Fibroblast of lung (primary cell): ENCODE results near the gene GPR25. TPM values are rescaled to one million over a fixed set of nuclear protein-coding genes. Genes with fewer than 3 reads are reported as not detected.
A peak's percentile ranks its signal among the peaks of the same experiment; 100 is the strongest.

Experiments
- DNase-seq, 2 donors: peaks; one replicate each; pipeline versions ENCODE4 v3.0.0 to v3.0.0-alpha.2; 2010; ENCODE audit warnings: low read depth in 2 of 2
- H2AFZ ChIP-seq: 2 replicates; pipeline ENCODE4 v1.5.1; 2012; ENCODE audit warnings: low read length, control low read depth, inconsistent platforms
- H3K27ac ChIP-seq: 2 replicates; pipeline ENCODE4 v1.5.1; 2011; ENCODE audit warnings: low read length, control low read depth; ENCODE audit not compliant: insufficient read depth
- H3K27me3 ChIP-seq: 2 replicates; pipeline ENCODE4 v1.5.1; 2011; ENCODE audit warnings: mild to moderate bottlenecking, low read length; ENCODE audit not compliant: control insufficient read depth, insufficient read depth
- H3K36me3 ChIP-seq: 2 replicates; pipeline ENCODE4 v1.5.1; 2011; ENCODE audit warnings: low read length; ENCODE audit not compliant: control insufficient read depth, insufficient read depth
- H3K4me1 ChIP-seq: 2 replicates; pipeline ENCODE4 v1.5.1; 2011; ENCODE audit warnings: low read length; ENCODE audit not compliant: control insufficient read depth, insufficient read depth; ENCODE audit errors: extremely low read depth
- H3K4me2 ChIP-seq: 2 replicates; pipeline ENCODE4 v1.5.1; 2011; ENCODE audit warnings: low read length, control low read depth; ENCODE audit not compliant: insufficient read depth; ENCODE audit errors: extremely low read depth
- H3K4me3 ChIP-seq, 4 experiments: fragments of 200-600 bp in 1 of 4; sonication (generic) in 1 of 4; replicated peaks in 1 of 4; 2 replicates each; pipeline ENCODE4 v1.5.1; 2011 to 2016; ENCODE audit warnings: low read length in 4 of 4, low read depth in 3 of 4, mild to moderate bottlenecking in 3 of 4, control low read depth in 2 of 4, inconsistent platforms in 1 of 4, mixed read lengths in 1 of 4; ENCODE audit not compliant: insufficient read depth in 1 of 4; ENCODE audit errors: control extremely low read depth in 1 of 4
- H3K79me2 ChIP-seq: 2 replicates; pipeline ENCODE4 v1.5.1; 2012; ENCODE audit warnings: mild to moderate bottlenecking, low read length, inconsistent platforms; ENCODE audit not compliant: control insufficient read depth, insufficient read depth
- H3K9ac ChIP-seq: 2 replicates; pipeline ENCODE4 v1.5.1; 2011; ENCODE audit warnings: mild to moderate bottlenecking, low read length, control low read depth; ENCODE audit not compliant: insufficient read depth
- H3K9me3 ChIP-seq: 2 replicates; pipeline ENCODE4 v1.5.1; 2012; ENCODE audit warnings: low read depth, low read length; ENCODE audit not compliant: control insufficient read depth, insufficient read depth
- H4K20me1 ChIP-seq: 2 replicates; pipeline ENCODE4 v1.5.1; 2011; ENCODE audit warnings: low read length; ENCODE audit not compliant: control insufficient read depth, insufficient read depth; ENCODE audit errors: extremely low read depth
- EZH2 ChIP-seq: IDR thresholded peaks from 2 replicates; pipeline ENCODE4 v1.5.1; 2012; ENCODE audit warnings: low read length, control low read depth, mild to moderate bottlenecking; ENCODE audit errors: missing control alignments
- polyA plus RNA-seq, 2 donors: library from polyadenylated mRNA; depleted of rRNA in 1 of 2; stranded (reverse) in 1 of 2; unstranded in 1 of 2; fragments of >200 nt; gene quantifications; 2 replicates each; pipeline ENCODE4 v1.2.1, GENCODE V29; 2011 to 2012; ENCODE audit warnings: missing spikeins in 1 of 2
- total RNA-seq: library from RNA; depleted of rRNA; stranded (reverse); fragments of >200 nt; gene quantifications from 2 replicates; pipeline ENCODE4 v1.2.1, GENCODE V29; 2014
- TF ChIP-seq, protein P1 (sequence below), 2 donors: IDR thresholded peaks in 1 of 2; conservative IDR thresholded peaks in 1 of 2; 1 replicate in 1 of 2; 2 replicates in 1 of 2; pipeline ENCODE4 v1.5.1; 2011 to 2012; ENCODE audit warnings: low read length in 2 of 2, control low read depth in 1 of 2, inconsistent platforms in 1 of 2, low read depth in 1 of 2, mild to moderate bottlenecking in 1 of 2

GPR25 gene
- total and polyA plus RNA-seq, 2 donors (not counting 1 experiment from before 2014, with no cell fraction given), result not detected

GRCh38 chr1:200890027-200890426 lies 17.2 kb downstream of the GPR25 start:
- H3K27me3 ChIP-seq, result peaks cover 19% of the 10 kb centered on the region

DNA sequence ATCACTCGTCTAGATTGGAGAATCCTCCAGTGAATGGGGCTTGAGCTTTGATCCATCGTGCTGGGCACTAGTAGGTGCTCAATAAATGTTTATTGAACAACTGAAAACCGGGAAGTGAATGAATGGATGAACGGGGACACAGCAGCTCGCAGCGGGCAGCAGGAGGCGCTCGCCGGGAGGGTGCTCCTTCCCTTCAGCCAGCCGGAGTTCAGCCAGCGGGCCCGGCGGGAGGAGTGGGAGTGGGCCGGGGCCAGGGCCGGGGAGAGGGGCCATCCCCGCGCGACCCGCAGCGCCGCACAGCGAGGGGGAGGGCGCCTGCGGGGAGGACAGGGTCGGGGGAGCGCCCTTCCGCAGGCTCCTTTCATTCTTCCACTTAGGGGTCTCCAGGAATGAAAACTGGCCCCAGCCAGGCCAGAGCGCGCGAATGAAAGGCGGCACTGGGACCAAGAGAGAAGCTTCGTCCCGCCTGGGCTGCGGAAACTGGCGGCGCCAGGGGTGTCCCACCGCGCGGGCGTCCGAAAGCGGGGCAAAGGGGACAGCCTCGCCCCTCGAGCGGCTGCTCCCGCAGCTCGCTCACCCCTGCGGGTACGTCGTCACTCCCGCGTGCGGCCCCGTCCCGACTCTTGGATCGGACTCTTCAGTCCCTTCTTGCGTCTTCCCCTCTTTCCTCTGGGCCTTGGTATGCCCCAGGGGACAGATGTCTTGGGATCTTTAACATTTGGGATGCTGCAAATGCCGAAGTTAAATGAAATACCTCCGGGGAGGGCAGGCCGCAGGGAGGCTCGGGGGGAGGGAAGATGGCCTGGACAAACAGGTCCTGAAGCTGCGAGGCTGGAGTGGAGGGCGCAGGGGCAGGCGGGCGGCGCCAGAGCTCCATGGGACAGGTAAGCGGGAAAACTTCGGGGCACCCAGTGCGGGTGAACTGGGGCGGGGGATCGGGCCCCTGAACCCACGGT lies 18.3 kb downstream of the GPR25 start:
- no peaks in the 10 kb centered on the region for H3K4me1 ChIP-seq
- H3K4me2 ChIP-seq, result peak overlapping the region; percentile 75
- peaks cover 19% of the 10 kb centered on the region for H3K27me3 ChIP-seq
- peak; percentile 51 for DNase-seq
- H3K36me3 ChIP-seq, result no peaks in the 10 kb centered on the region
- H3K27ac ChIP-seq, result no peak overlapping the region
- H4K20me1 ChIP-seq, result no peaks in the 10 kb centered on the region
- H3K4me3 ChIP-seq, result peak overlapping the region; percentile 10 to 57 (median 43)
- H3K79me2 ChIP-seq, result no peaks in the 10 kb centered on the region
- H3K9me3 ChIP-seq, result no peaks in the 10 kb centered on the region
- TF ChIP-seq, protein P1, sequence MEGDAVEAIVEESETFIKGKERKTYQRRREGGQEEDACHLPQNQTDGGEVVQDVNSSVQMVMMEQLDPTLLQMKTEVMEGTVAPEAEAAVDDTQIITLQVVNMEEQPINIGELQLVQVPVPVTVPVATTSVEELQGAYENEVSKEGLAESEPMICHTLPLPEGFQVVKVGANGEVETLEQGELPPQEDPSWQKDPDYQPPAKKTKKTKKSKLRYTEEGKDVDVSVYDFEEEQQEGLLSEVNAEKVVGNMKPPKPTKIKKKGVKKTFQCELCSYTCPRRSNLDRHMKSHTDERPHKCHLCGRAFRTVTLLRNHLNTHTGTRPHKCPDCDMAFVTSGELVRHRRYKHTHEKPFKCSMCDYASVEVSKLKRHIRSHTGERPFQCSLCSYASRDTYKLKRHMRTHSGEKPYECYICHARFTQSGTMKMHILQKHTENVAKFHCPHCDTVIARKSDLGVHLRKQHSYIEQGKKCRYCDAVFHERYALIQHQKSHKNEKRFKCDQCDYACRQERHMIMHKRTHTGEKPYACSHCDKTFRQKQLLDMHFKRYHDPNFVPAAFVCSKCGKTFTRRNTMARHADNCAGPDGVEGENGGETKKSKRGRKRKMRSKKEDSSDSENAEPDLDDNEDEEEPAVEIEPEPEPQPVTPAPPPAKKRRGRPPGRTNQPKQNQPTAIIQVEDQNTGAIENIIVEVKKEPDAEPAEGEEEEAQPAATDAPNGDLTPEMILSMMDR (conservative IDR thresholded peaks at IDR 0.05 in 1 of 2, IDR thresholded peaks at IDR 0.05 in 1 of 2; ENCODE audit: low read depth in 1 of 2, low read length in 2 of 2), result peak; percentile 47 to 59
- peak; percentile 15 for TF ChIP-seq EZH2
- H3K9ac ChIP-seq, result peak overlapping the region; percentile 73
- H2AFZ ChIP-seq, result peak overlapping the region; percentile 73

More at GRCh38 chr1:200890027-200890426, 17.2 kb downstream of the GPR25 start:
- H3K9me3 ChIP-seq, result no peaks in the 10 kb centered on the region
- no peak overlapping the region for H3K4me3 ChIP-seq
- no peak overlapping the region for H3K4me2 ChIP-seq
- H3K9ac ChIP-seq, result no peak overlapping the region
- H2AFZ ChIP-seq, result no peak overlapping the region
- no peaks in the 10 kb centered on the region for H3K36me3 ChIP-seq
- no peaks in the 10 kb centered on the region for H3K4me1 ChIP-seq
- no peak overlapping the region for H3K27ac ChIP-seq
- TF ChIP-seq, protein P1 (conservative IDR thresholded peaks at IDR 0.05 in 1 of 2, IDR thresholded peaks at IDR 0.05 in 1 of 2; ENCODE audit: low read depth in 1 of 2, low read length in 2 of 2), result no peak
- TF ChIP-seq EZH2, result no peak
- H4K20me1 ChIP-seq, result no peaks in the 10 kb centered on the region
- DNase-seq, result no peak
- H3K79me2 ChIP-seq, result no peaks in the 10 kb centered on the region

GRCh38 chr1:200891774-200892157 lies 19.0 kb downstream of the GPR25 start:
- no peak overlapping the region for H2AFZ ChIP-seq
- no peaks in the 10 kb centered on the region for H4K20me1 ChIP-seq
- no peak for DNase-seq
- peaks cover 19% of the 10 kb centered on the region for H3K27me3 ChIP-seq
- no peaks in the 10 kb centered on the region for H3K9me3 ChIP-seq
- H3K9ac ChIP-seq, result no peak overlapping the region
- peak overlapping the region in 1 of 4 experiments; percentile 53 for H3K4me3 ChIP-seq
- no peaks in the 10 kb centered on the region for H3K36me3 ChIP-seq
- TF ChIP-seq, protein P1 (conservative IDR thresholded peaks at IDR 0.05 in 1 of 2, IDR thresholded peaks at IDR 0.05 in 1 of 2; ENCODE audit: low read depth in 1 of 2, low read length in 2 of 2), result no peak
- no peak for TF ChIP-seq EZH2
- peak overlapping the region; percentile 75 for H3K4me2 ChIP-seq
- H3K4me1 ChIP-seq, result no peaks in the 10 kb centered on the region
- no peak overlapping the region for H3K27ac ChIP-seq
- H3K79me2 ChIP-seq, result no peaks in the 10 kb centered on the region
